Measurements from ENCODE around the gene GNAI1.

GNAI1 gene

DNA sequence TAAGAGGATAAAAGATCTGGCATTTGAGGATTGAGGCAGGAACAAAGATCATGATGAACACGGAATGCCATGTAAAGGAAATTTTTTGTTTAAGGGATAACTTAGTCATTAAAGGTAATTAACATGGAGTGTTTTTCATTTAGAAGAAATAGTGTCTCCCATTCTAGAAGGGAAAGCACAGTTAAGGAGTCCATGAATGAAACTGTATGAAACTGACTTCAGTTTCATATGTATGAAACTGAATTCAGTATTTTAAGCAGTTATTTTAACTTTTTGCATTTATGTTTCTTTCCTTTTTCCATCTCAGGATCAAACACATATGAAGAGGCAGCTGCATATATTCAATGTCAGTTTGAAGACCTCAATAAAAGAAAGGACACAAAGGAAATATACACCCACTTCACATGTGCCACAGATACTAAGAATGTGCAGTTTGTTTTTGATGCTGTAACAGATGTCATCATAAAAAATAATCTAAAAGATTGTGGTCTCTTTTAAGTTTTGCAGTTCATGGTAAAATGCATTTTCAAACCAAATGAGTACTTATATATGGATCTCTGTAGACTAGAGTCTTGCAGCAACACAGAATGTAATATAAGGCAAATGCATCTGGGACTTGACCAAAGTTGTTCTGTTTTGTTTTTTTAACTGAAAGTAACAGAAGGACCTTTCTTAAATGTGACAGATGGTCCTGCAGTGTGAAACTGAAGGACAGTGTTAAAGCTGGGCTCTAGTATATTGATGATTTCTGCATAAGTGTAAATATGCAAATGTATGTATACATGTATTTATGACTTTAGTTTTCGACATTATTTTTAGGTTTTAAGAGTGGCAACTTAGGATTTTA lies 82.6 kb downstream of the GNAI1 start:
- no peak for DNase-seq

DNA sequence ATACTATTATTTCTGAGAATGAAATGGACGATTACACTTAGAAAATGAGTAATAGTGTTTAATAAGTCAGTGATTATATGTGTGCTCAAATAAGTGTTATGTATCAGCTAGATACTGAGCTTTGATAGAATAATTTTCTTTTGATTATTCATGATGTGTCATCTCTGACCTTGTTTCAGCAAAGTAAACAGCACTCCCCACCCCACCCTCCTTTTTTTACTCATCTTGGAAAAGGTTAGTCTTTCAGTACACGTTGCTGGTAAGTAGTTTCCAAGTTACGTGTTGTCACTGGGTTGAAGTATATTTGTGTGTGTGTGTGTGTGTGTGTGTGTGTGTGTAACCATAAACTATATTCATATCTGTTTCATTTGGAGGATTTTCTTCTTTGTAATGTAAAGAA lies 84.1 kb downstream of the GNAI1 start:
- no peak for DNase-seq

DNA sequence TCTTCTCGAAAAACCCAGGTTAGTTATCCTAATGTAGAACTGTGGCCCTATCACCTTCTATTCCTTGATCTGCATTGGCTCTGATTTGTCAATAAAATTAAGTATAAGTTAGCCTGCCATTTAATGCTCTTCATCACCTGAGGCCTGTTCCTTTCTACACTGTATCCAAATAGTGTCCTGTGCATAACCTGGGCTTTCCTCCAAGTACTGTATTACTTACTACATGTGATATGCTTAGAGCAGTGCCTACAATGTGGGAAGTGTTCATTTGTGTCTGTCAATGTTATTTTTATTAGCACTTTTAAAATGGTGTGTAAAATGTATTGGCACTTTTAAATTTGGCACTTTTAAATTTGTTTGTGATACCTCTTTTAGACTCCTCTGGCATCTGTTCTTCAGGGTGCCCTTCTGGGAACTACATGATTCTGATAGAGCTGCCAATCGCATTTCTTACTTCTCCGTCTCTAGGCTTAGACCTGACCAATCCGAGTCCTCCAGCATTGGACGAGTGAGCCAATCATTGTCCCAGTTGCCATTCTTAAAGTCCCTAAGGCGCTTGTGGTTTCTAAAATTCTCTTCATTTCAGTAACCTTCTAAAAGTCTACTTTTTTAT lies 85.5 kb downstream of the GNAI1 start:
- DNase-seq, result no peak

DNA sequence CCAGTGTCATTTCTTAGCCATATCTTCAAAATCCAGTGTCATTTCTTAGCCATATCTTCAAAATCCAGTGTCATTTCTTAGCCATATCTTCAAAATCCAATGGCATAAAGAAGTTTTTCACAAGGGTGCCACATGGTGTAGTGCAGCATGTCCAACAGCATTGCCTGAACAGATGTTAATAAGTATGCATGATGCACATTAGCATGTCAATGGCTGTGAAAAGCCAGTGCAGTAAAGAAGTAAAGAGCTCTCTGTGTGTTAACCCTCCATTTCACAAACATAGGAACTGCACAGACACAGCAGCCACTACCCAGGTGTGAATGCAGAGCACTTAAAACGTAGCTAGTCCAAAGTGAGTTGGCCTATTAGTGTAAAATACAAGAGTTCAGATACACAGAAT lies 89.8 kb downstream of the GNAI1 start:
- DNase-seq, result no peak

DNA sequence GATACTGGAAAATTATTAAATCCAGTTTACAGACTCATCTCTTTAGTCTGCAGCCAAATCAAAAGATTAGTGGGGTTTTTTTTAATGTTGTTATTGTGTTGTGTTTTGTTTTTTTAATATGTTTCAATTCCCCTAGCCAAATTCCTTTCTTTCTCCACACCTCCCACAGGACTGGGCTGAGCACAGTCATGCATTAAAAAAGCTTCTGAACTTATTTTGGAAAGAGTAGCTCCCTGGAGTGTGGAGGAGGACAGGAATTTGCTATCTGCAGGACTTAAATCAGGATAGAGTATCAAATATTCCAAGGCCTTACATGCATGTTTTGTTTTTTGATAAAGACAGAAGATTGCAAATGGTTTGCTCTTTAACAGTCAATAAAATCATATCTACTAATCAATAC lies 90.7 kb downstream of the GNAI1 start:
- no peak for DNase-seq

GRCh38 chr7:80226629-80227028 lies 92.0 kb downstream of the GNAI1 start:
- no peak for DNase-seq

- no peak for DNase-seq
These were observed 95.7 kb downstream of the GNAI1 start for GRCh38 chr7:80230327-80230726.

DNA sequence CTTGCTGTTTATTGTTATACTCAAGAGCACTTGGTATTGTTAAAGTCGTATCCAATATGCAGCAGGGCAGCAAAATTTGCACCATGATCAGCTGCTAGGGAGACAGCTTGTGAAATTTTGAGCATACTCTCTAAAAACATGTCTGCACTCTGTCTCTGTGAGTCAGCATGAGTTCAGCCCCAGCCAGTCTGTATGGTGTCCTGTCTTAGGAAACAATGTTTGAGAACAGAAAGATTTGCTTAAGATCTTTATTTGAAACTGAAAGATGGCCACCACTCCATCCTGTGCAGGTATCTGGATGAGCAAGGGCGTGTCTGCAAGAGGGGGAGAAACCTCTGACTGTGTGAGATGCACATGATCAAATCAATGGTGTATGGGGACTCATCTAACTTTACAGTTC lies 97.1 kb downstream of the GNAI1 start:
- no peak for DNase-seq

DNA sequence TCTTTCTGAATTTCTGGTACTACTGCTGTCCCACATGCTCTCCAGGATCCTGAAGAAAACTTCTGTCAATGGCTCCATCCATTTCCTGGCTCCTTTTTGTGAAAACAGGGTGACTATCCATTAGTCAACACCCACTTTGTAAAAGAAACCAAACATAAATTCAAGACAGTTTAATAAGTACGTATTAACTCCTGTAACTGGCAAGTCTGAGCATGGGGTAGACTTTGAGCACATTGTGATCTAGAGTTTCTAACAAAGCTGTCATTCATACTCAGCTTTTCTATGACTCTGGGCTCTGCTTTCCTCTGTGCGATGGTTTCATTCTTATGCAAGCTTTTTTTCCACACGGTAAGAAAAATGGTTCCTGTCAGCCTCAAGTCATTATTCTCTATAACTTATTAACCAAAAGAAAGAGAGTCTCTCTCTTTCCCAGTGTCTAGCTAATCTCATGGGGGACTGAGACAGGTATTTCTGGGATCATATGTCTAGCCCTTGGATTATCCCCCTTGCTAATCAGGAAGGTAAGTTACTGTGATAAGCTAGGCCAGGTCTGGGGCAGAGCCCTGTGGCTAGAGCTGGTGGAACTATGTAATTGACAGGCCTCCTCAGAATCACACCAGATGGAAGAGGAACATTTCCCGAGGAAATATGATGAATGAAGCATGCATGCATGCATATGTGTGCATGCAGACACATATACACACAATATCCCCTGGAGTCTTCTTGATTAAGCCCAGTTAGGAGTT lies 98.5 kb downstream of the GNAI1 start:
- DNase-seq, result no peak

DNA sequence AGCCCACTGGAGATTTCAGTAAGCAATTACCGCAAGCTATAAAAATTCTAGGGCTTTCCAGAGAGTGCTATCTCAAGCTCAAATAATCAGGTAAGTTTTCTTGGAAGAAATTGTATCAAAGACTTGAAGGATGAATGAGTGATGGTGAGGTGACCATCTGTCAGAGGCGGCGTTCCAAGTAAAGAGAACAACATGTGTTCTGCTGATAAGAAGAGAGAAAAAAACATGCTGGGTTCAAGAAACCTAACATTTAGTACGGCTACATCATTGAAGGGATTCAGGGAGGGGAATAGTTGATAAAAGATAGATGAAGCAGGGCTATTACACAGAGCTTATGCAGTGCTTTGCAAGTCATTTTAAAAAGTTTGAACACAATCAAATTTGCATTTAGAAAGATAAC lies 100.7 kb downstream of the GNAI1 start:
- no peak for DNase-seq

- no peak for DNase-seq
These were observed 102.0 kb downstream of the GNAI1 start for GRCh38 chr7:80236681-80237080.

GRCh38 chr7:80240265-80241025 lies 105.8 kb downstream of the GNAI1 start:
- no peak for DNase-seq

DNA sequence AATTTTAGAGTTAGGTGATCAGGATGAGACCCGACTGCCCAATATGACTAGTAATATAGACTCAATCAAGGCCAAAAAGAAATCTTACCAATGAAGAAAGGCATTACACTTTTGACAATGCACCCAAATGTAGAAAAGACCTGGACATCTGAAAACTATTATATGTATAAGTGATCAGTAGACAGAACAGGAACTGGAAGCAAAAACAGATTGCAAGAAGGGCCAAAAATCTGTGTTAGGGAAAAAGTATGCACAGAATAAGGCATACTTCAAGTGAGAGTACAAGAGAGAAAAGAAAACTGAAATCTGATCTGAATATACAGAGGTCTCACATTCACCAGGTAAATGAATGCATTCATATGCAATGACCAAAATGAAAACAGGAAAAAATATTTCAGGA lies 107.0 kb downstream of the GNAI1 start:
- DNase-seq, result no peak

DNA sequence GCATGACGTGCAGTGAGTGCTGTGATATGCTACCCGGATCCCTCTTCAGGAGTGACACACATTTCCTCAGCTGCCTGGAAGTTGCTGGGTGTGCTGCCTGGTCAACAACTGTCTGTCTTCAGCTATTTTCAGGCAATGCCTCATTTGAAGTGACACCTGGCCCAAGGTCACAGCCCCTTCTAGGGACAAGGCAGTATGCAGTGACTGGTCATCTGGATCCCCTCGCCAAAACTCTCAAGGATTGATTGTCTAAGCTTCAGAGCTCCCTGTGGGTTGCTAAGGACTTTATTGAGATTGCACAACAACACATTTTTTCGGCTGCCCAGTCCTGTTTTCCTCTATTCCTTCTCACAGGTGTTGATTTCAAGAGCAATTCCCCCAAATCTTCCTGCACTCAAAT lies 108.8 kb downstream of the GNAI1 start:
- no peak for DNase-seq

GRCh38 chr7:80244206-80244916 lies 109.7 kb downstream of the GNAI1 start:
- DNase-seq, result no peak

GRCh38 chr7:80247144-80247543 lies 112.5 kb downstream of the GNAI1 start:
- DNase-seq, result no peak

DNA sequence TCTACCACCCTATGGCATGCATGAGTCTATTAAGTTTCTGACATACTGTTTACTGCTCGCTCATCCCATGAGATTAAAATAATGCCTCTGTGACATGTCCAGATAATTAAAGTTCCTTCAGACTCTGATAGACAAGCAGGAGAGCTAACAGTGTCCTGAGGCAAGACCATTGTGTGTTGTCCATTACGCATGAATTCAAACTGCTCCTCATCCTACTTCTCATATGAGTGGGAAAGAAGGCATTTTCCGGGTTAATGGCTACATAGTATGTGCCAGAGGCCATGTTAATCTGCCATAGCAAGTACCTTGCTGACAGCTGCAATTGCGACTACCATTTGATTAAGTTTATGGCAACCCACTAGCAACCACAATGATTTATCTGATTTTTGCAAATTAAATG lies 113.3 kb downstream of the GNAI1 start:
- no peak for DNase-seq

- no peak for DNase-seq
These were observed 114.6 kb downstream of the GNAI1 start for GRCh38 chr7:80249184-80249583.

- DNase-seq, result no peak
These were observed 115.1 kb downstream of the GNAI1 start for GRCh38 chr7:80249619-80250295.

DNA sequence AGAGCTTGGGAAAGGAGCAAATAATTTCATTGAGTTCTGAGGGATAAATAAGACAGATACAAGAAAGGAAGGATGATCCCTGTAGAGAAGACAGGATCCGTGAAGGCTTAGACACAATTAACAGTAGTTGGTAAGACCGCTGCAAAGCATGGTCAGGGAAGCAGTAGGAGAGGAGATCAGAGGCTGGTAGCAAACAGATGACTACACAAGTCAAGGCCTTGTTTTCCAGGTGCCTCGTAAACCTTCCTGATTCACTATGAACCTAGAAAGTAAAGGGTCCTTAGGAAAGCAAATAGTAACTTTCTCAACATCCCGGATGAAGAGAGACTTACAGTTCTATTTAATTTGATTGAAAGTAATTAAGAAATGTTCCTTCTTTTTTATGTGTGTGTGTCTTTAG lies 118.6 kb downstream of the GNAI1 start:
- DNase-seq, result no peak

DNA sequence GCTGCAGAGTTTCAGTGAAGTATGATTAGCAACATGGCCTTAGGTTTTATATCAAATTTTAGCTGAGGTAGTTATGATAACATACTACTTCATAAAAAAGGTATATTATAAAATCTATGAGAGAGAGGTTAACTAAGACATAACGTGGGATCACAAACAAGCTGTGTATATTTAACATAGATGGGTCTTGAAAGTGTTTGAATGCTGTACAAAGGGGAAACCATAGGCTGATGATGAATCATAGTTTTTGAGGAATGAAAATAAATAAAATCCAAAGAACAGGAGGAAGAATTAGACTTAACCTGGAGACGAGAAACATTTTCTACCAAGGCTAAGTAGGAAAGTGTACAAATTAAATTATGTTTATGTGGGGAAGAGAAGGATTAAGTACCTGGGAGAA lies 119.0 kb downstream of the GNAI1 start:
- no peak for DNase-seq

DNA sequence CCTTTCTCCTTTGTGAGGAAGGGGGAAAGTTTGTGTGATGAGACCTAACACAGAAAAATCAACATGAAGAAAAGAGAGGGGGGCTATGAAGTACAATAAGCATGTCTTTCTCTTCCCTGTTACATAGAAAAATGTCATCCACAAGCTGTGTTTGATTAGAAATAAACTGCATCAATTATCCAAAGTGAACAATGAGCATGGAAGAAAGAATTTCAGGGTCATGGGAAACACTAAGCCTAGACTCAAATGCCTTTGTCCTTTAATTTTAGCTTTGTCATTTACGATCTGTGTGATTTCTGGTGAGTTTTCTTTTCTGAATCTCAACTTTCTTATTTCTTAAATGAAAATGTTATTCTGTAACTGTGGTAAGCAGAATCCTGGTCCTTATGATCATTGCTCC lies 121.0 kb downstream of the GNAI1 start:
- no peak for DNase-seq

Data from CD4-positive, alpha-beta T cell treated with Interleukin-6 for 4 hours (primary cell).